T-helper 2 cell treated with Interferon-gamma antibody and Interleukin-4, amounts not matched to agents 100 ng/mL and 5 ng/mL, for 36 hours (primary cell): ENCODE measurements around the gene CNST. TPM values are rescaled to one million over a fixed set of nuclear protein-coding genes. Genes with fewer than 3 reads are reported as not detected.
"Not testable (repeated sequence)": the region's sequence is repeated elsewhere in the genome, so short reads cannot be mapped to it uniquely, and the experiment has no call there.

Experiments
- intact Hi-C: fragments of 100-400 bp; cut with micrococcal nuclease; formaldehyde crosslinking; loops from one replicate; pipeline ENCODE4 v1.15.1; 2023
- total RNA-seq: library from RNA; stranded (reverse); gene quantifications from 2 replicates; pipeline ENCODE4 v1.2.3, GENCODE V29; 2022

CNST gene
- total RNA-seq, 1 donor from 2014 or later: 27.2 TPM

GRCh38 chr1:246698466-246699094 lies 132.3 kb downstream of the CNST start:
- intact Hi-C loops: loop anchor here (1.0 to 10.0 kb wide), 6 partner anchors 9 to 1544 kb away; partner anchors contain the start of genes AHCTF1, CNST, KIF26B and TFB2M

GRCh38 chr1:246699095-246699735 lies 133.0 kb downstream of the CNST start:
- intact Hi-C loops: loop anchor here (1.0 to 10.0 kb wide), 6 partner anchors 10 to 1544 kb away; partner anchors contain the start of genes AHCTF1, CNST, KIF26B and TFB2M

- intact Hi-C loops: no loop called here
Measured at GRCh38 chr1:246703581-246703980, 137.3 kb downstream of the CNST start.

- intact Hi-C loops: no loop called here
Measured at GRCh38 chr1:246705368-246705767, 139.1 kb downstream of the CNST start.

GRCh38 chr1:246708166-246708565 lies 141.9 kb downstream of the CNST start:
- intact Hi-C loops: no loop called here

- intact Hi-C loops: no loop called here
Measured at GRCh38 chr1:246709196-246709595, 142.9 kb downstream of the CNST start.

- intact Hi-C loops: no loop called here
Measured at GRCh38 chr1:246709835-246710234, 143.6 kb downstream of the CNST start.

GRCh38 chr1:246711548-246712003 lies 145.3 kb downstream of the CNST start:
- intact Hi-C loops: no loop called here

- intact Hi-C loops: not testable (repeated sequence)
Measured at GRCh38 chr1:246712428-246712827, 146.2 kb downstream of the CNST start.

Other genes with a start within 250 kb of the CNST start
- 22.9 and 27.8 TPM in 2 replicates for gene SMYD3, start 59.2 kb upstream of the CNST start, total RNA-seq
- 13.6 and 14.4 TPM in 2 replicates for gene TFB2M, start 195 bp upstream of the CNST start, total RNA-seq
- 20.3 and 21.3 TPM in 2 replicates for gene SCCPDH, start 158.0 kb downstream of the CNST start, total RNA-seq